ENCODE measurements around the gene KCNIP4.

The KCNIP4 gene

GRCh38 chr4:21806991-21807390 lies 141.6 kb downstream of the KCNIP4 start:
- H3K36me3 ChIP-seq, result no peaks in the 10 kb centered on the region
- no peak overlapping the region for H3K4me3 ChIP-seq (ENCODE audit: low read depth in 1 of 2, low read length in 1 of 2)
- no peak overlapping the region for H3K27ac ChIP-seq
- TF ChIP-seq CTCF (IDR thresholded peaks at IDR 0.05), result no peak
- H3K9me3 ChIP-seq, result no peaks in the 10 kb centered on the region
- H3K27me3 ChIP-seq, result no peaks in the 10 kb centered on the region
- H3K4me1 ChIP-seq (ENCODE audit: control insufficient read depth in 1 of 2, insufficient read depth in 1 of 2, low read depth in 1 of 2, low read length in 1 of 2), result no peaks in the 10 kb centered on the region

- H3K9me3 ChIP-seq, result no peaks in the 10 kb centered on the region
- H3K27me3 ChIP-seq, result no peaks in the 10 kb centered on the region
- H3K4me1 ChIP-seq (ENCODE audit: control insufficient read depth in 1 of 2, insufficient read depth in 1 of 2, low read depth in 1 of 2, low read length in 1 of 2), result no peaks in the 10 kb centered on the region
- H3K36me3 ChIP-seq, result no peaks in the 10 kb centered on the region
- H3K27ac ChIP-seq, result no peak overlapping the region
- H3K4me3 ChIP-seq (ENCODE audit: low read depth in 1 of 2, low read length in 1 of 2), result no peak overlapping the region
- TF ChIP-seq CTCF (IDR thresholded peaks at IDR 0.05), result no peak
Observed at GRCh38 chr4:21802406-21802805, 146.2 kb downstream of the KCNIP4 start.

GRCh38 chr4:21801661-21802385 lies 146.7 kb downstream of the KCNIP4 start:
- no peaks in the 10 kb centered on the region for H3K36me3 ChIP-seq
- TF ChIP-seq CTCF (IDR thresholded peaks at IDR 0.05), result no peak
- H3K4me3 ChIP-seq (ENCODE audit: low read depth in 1 of 2, low read length in 1 of 2), result no peak overlapping the region
- H3K27ac ChIP-seq, result no peak overlapping the region
- H3K27me3 ChIP-seq, result no peaks in the 10 kb centered on the region
- no peaks in the 10 kb centered on the region for H3K4me1 ChIP-seq (ENCODE audit: control insufficient read depth in 1 of 2, insufficient read depth in 1 of 2, low read depth in 1 of 2, low read length in 1 of 2)
- H3K9me3 ChIP-seq, result no peaks in the 10 kb centered on the region

GRCh38 chr4:21795091-21795490 lies 153.5 kb downstream of the KCNIP4 start:
- Histone ChIP-seq H3K27ac (no peak overlapping the region), H3K4me3 (ENCODE audit: low read depth in 1 of 2, low read length in 1 of 2) (no peak overlapping the region), H3K36me3 (no peaks in the 10 kb centered on the region), H3K9me3 (no peaks in the 10 kb centered on the region), H3K27me3 (no peaks in the 10 kb centered on the region), H3K4me1 (ENCODE audit: control insufficient read depth in 1 of 2, insufficient read depth in 1 of 2, low read depth in 1 of 2, low read length in 1 of 2) (no peaks in the 10 kb centered on the region)
- no peak for TF ChIP-seq CTCF (IDR thresholded peaks at IDR 0.05)

- Histone ChIP-seq H3K9me3 (no peaks in the 10 kb centered on the region), H3K27ac (no peak overlapping the region), H3K4me1 (ENCODE audit: control insufficient read depth in 1 of 2, insufficient read depth in 1 of 2, low read depth in 1 of 2, low read length in 1 of 2) (no peaks in the 10 kb centered on the region), H3K36me3 (no peaks in the 10 kb centered on the region), H3K4me3 (ENCODE audit: low read depth in 1 of 2, low read length in 1 of 2) (no peak overlapping the region), H3K27me3 (no peaks in the 10 kb centered on the region)
- TF ChIP-seq CTCF (IDR thresholded peaks at IDR 0.05), result no peak
Observed at GRCh38 chr4:21792736-21793135, 155.8 kb downstream of the KCNIP4 start.

Data from neutrophil (primary cell).